SK-N-SH (cell line): ENCODE measurements around the gene CEP131. TPM values are rescaled to one million over a fixed set of nuclear protein-coding genes. Genes with fewer than 3 reads are reported as not detected.

Experiments used
- CTCF ChIA-PET: fragments of 300-600, 350-600 bp; formaldehyde crosslinking; extraction: SDS; loops from one replicate; lab custom pipeline; 2021; lab: Yijun Ruan, JAX
- POLR2A ChIA-PET: fragments of 350-600 bp; sonication (Branson Sonifier 250); formaldehyde crosslinking; extraction: SDS; loops from one replicate; lab custom pipeline; 2020; ENCODE audit warnings: antibody characterized with exemption, inconsistent platforms; lab: Yijun Ruan, JAX
- DNase-seq: peaks from one replicate; pipeline ENCODE4 v3.0.0; 2012
- H2AFZ ChIP-seq: fragments of 200-600 bp; sonication (generic); 2 replicates; pipeline ENCODE4 v1.8.1; 2016; ENCODE audit warnings: antibody characterized with exemption, mild to moderate bottlenecking, low read depth
- H3F3A ChIP-seq: fragments of 200-600 bp; sonication (generic); replicated peaks from 2 replicates; pipeline ENCODE3; 2016; ENCODE audit warnings: antibody characterized with exemption, mild to moderate bottlenecking; ENCODE audit not compliant: insufficient read depth
- H3K27ac ChIP-seq, 2 experiments: fragments of 200-500 bp in 1 of 2; fragments of 200-600 bp in 1 of 2; sonication (Bioruptor generic) in 1 of 2; sonication (generic), shearing (Covaris generic) in 1 of 2; 2 replicates each; pipeline versions ENCODE4 v1.5.1 to v1.6.1; 2014 to 2016; ENCODE audit warnings: low read depth in 2 of 2, inconsistent platforms in 1 of 2, low read length in 1 of 2, mild to moderate bottlenecking in 1 of 2, mixed read lengths in 1 of 2
- H3K27me3 ChIP-seq: fragments of 200-600 bp; sonication (generic), shearing (Covaris generic); 2 replicates; pipeline ENCODE4 v1.6.1; 2016; ENCODE audit warnings: mixed run types; ENCODE audit not compliant: insufficient read depth
- H3K36me3 ChIP-seq, 2 experiments: fragments of 200-500 bp in 1 of 2; fragments of 200-600 bp in 1 of 2; sonication (Bioruptor generic) in 1 of 2; sonication (generic) in 1 of 2; replicated peaks in 1 of 2; 2 replicates each; pipeline versions ENCODE3 to v1.5.1; 2014 to 2016; ENCODE audit warnings: low read length in 1 of 2, mild to moderate bottlenecking in 1 of 2; ENCODE audit not compliant: insufficient read depth in 2 of 2, control insufficient read depth in 1 of 2
- H3K4me1 ChIP-seq, 2 experiments: fragments of 200-500 bp in 1 of 2; fragments of 200-600 bp in 1 of 2; sonication (Bioruptor generic) in 1 of 2; sonication (generic), shearing (Covaris generic) in 1 of 2; 2 replicates each; pipeline versions ENCODE4 v1.5.1 to v1.6.1; 2014 to 2016; ENCODE audit warnings: low read depth in 1 of 2, low read length in 1 of 2, mixed run types in 1 of 2; ENCODE audit not compliant: insufficient read depth in 2 of 2, control insufficient read depth in 1 of 2
- H3K4me2 ChIP-seq: fragments of 200-600 bp; sonication (generic), shearing (Covaris generic); 2 replicates; pipeline ENCODE4 v1.6.1; 2017; ENCODE audit warnings: mixed run types
- H3K4me3 ChIP-seq, 2 experiments: fragments of 200-500 bp in 1 of 2; fragments of 200-600 bp in 1 of 2; sonication (Bioruptor generic) in 1 of 2; sonication (generic), shearing (Covaris generic) in 1 of 2; 2 replicates each; pipeline versions ENCODE4 v1.5.1 to v1.8.1; 2014 to 2016; ENCODE audit warnings: low read depth in 2 of 2, inconsistent platforms in 1 of 2, low read length in 1 of 2, mild to moderate bottlenecking in 1 of 2, mixed read lengths in 1 of 2, moderate library complexity in 1 of 2
- H3K79me2 ChIP-seq: fragments of 200-600 bp; sonication (generic); 2 replicates; pipeline ENCODE4 v1.8.1; 2017; ENCODE audit warnings: mild to moderate bottlenecking; ENCODE audit not compliant: insufficient read depth
- H3K9ac ChIP-seq: fragments of 200-600 bp; sonication (generic); 2 replicates; pipeline ENCODE4 v1.6.1; 2017; ENCODE audit warnings: mixed run types
- H3K9me2 ChIP-seq: fragments of 200-600 bp; sonication (generic); 2 replicates; pipeline ENCODE4 v1.6.1; 2017; ENCODE audit warnings: mixed run types
- H3K9me3 ChIP-seq: fragments of 200-600 bp; sonication (generic); 2 replicates; pipeline ENCODE4 v1.6.1; 2017; ENCODE audit warnings: mixed run types, mild to moderate bottlenecking, moderate library complexity
- H4K20me1 ChIP-seq: fragments of 200-600 bp; sonication (generic); 2 replicates; pipeline ENCODE4 v1.6.1; 2017; ENCODE audit warnings: mild to moderate bottlenecking, mixed run types; ENCODE audit not compliant: insufficient read depth
- CHD2 ChIP-seq: fragments of 150-350 bp; IDR thresholded peaks from 2 replicates; pipeline ENCODE4 v1.6.1; 2018; ENCODE audit warnings: low read length; ENCODE audit not compliant: partially characterized antibody
- EP300 ChIP-seq, 2 experiments: IDR thresholded peaks; 2 replicates each; pipeline versions ENCODE4 v1.4.0 to v1.6.1; 2012; ENCODE audit warnings: borderline replicate concordance in 1 of 2, low read depth in 1 of 2, low read length in 1 of 2
- EZH2phosphoT487 ChIP-seq: fragments of 200-600 bp; sonication (generic); IDR thresholded peaks from 2 replicates; pipeline ENCODE4 v1.6.1; 2017; ENCODE audit warnings: low read depth, mixed run types, mild to moderate bottlenecking, antibody characterized with exemption, moderate library complexity, borderline replicate concordance
- FOXJ3 ChIP-seq: sonication (generic); formaldehyde crosslinking; IDR thresholded peaks from 2 replicates; pipeline ENCODE4 v1.5.1; 2020; ENCODE audit warnings: mild to moderate bottlenecking, missing genetic modification reagents
- JUND ChIP-seq: IDR thresholded peaks from 2 replicates; pipeline ENCODE4 v1.4.0; 2012
- NFIC ChIP-seq: IDR thresholded peaks from 2 replicates; pipeline ENCODE4 v1.4.0; 2012; ENCODE audit warnings: borderline replicate concordance
- NRF1 ChIP-seq: IDR thresholded peaks from 2 replicates; pipeline ENCODE4 v1.6.1; 2012; ENCODE audit warnings: low read depth, mild to moderate bottlenecking, low read length
- RFX5 ChIP-seq: IDR thresholded peaks from 2 replicates; pipeline ENCODE4 v1.6.1; 2012; ENCODE audit warnings: mild to moderate bottlenecking, improper control_type of control experiment, low read length
- RXRA ChIP-seq: IDR thresholded peaks from 2 replicates; pipeline ENCODE4 v1.4.0; 2012; ENCODE audit warnings: low read depth, mild to moderate bottlenecking, borderline replicate concordance
- SIN3A ChIP-seq: IDR thresholded peaks from 2 replicates; pipeline ENCODE4 v1.6.1; 2012; ENCODE audit warnings: low read depth, mild to moderate bottlenecking, low read length, moderate library complexity, borderline replicate concordance
- TCF12 ChIP-seq: IDR thresholded peaks from 2 replicates; pipeline ENCODE4 v1.4.0; 2012
- TEAD4 ChIP-seq: IDR thresholded peaks from 2 replicates; pipeline ENCODE4 v1.4.0; 2012; ENCODE audit warnings: mild to moderate bottlenecking, borderline replicate concordance; ENCODE audit not compliant: insufficient read depth
- WGBS: methylation state at CpG from one replicate; pipeline ENCODE4 v1.1.6; 2017; ENCODE audit warnings: low lambda C conversion rate; 5-methylcytosine and 5-hydroxymethylcytosine counted together
- polyA plus RNA-seq, 3 experiments: library from polyadenylated mRNA; depleted of rRNA; stranded (reverse); fragments of >200 nt; gene quantifications; 2 replicates each; pipeline ENCODE4 v1.2.3, GENCODE V29; 2012
- TF ChIP-seq, protein P1 (sequence below): IDR thresholded peaks from 2 replicates; pipeline ENCODE4 v1.4.0; 2012; ENCODE audit warnings: low read depth
- TF ChIP-seq, protein P2 (sequence below): IDR thresholded peaks from 2 replicates; pipeline ENCODE4 v1.4.0; 2012; ENCODE audit warnings: low read depth, borderline replicate concordance

CEP131 gene
- polyA plus RNA-seq, 1 of the 3 experiments (the other 2 are of a cell fraction), result 34.8 TPM

DNA sequence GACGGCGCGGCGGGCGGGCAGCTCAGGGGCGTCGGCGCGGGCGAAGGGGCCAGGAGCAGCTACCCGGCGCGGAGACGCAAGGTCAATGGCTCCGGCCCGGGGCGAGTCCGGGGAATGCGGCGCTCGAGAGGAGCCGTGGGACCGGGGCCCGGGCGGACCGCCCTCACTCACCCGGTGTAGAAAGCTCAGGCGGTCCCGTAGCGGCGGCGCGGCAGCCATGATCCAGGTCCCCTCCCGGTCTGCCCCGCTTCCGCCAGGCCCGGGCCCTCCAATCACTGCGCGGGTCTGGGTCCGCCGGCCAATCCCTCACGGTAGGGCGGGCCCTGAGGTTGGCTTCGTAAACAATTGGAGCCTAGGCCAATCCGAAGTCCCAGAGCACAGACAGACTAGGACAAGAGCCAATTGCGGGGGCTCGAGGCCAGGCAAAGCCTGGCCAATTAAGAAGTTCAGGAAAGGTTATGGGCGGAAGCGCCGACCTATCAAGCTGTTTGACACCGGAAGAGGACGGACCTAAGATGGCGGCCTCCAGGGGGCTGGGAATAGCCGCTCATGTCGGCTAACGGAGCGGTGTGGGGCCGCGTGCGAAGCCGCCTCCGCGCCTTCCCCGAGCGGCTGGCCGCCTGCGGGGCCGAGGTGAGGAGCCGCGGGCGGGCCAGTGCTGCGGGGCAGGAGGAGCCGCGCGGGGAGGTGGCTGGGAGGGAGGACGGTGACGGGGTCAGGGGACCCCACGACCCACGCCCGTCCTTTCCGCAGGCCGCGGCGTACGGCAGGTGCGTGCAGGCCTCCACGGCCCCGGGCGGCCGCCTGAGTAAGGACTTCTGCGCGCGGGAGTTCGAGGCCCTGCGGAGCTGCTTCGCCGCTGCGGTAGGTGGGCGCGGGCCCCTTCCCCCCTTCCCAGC, 16.3 kb upstream of the CEP131 start, which contains the start of the genes NDUFAF8 and TEPSIN (continued):
- TF ChIP-seq NRF1 (no peak), TCF12 (no peak), RFX5 (no peak), SIN3A (peak; percentile 66), EP300 (IDR thresholded peaks at IDR 0.05; ENCODE audit: borderline replicate concordance in 1 of 2, low read depth in 1 of 2, low read length in 1 of 2) (no peak), NFIC (no peak), TEAD4 (no peak), JUND (no peak), FOXJ3 (CRISPR knock-in tag) (peak; percentile 83), RXRA (no peak), CHD2 (peak; percentile 98)
- TF ChIP-seq, protein P1, sequence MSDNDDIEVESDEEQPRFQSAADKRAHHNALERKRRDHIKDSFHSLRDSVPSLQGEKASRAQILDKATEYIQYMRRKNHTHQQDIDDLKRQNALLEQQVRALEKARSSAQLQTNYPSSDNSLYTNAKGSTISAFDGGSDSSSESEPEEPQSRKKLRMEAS, result peak; percentile 68
- TF ChIP-seq, protein P2, sequence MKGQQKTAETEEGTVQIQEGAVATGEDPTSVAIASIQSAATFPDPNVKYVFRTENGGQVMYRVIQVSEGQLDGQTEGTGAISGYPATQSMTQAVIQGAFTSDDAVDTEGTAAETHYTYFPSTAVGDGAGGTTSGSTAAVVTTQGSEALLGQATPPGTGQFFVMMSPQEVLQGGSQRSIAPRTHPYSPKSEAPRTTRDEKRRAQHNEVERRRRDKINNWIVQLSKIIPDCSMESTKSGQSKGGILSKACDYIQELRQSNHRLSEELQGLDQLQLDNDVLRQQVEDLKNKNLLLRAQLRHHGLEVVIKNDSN, result no peak

DNA sequence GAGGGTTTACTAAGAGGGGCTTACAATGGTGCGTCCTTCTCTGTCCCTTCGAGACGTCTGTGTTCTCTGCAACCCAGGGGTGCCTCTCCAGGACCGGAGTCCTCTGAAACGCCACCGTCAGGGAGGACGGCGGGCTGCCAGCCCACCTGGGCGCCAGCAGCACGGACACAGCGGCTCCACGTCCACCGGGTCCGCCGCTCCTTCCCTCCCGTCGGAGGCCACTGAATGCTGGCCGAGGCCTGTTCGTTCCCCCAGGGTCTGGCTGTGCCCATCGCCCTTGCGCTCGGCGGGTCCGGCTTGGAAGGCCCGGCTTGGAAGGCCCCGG, 15.7 kb upstream of the CEP131 start:
- peak overlapping the region; percentile 85 for H3K9ac ChIP-seq
- H3K27ac ChIP-seq, result peak overlapping the region in 1 of 2 experiments; percentile 23; a peak in 1 of 4 replicates
- peak overlapping the region; percentile 59; the same call in 1 of the 2 replicates for H2AFZ ChIP-seq
- peaks cover 0 to 40% of the 10 kb centered on the region in 2 experiments; a peak in 2 of 4 replicates for H3K4me1 ChIP-seq
- no peaks in the 10 kb centered on the region for H3K9me3 ChIP-seq
- CTCF ChIA-PET, result interaction anchor here (0.7 to 12.8 kb wide), 14 partner anchors 9 to 362 kb away, joined by 3 to 133 read pairs (median 7); partner anchors contain the start of gene CEP131
- DNase-seq, result no peak
- H4K20me1 ChIP-seq, result peaks cover 13% of the 10 kb centered on the region
- no peaks in the 10 kb centered on the region for H3K27me3 ChIP-seq
- 1% methylated on average over 20 of the region's 26 CpGs for WGBS
- H3K4me3 ChIP-seq, result peak overlapping the region; percentile 93 to 99
- H3K79me2 ChIP-seq, result peaks cover 58% of the 10 kb centered on the region
- no peak for TF ChIP-seq RXRA
- TF ChIP-seq SIN3A, result no peak
- TF ChIP-seq RFX5, result no peak
- TF ChIP-seq FOXJ3 (CRISPR knock-in tag), result no peak
- no peak for TF ChIP-seq EZH2phosphoT487
- no peak for TF ChIP-seq CHD2
- TF ChIP-seq, all 33 proteins: peak for 0
- POLR2A ChIA-PET, result interaction anchor here (0.7 to 1.5 kb wide), 10 partner anchors 9 to 277 kb away, joined by 3 to 9 read pairs (median 3); partner anchors contain the start of gene SLC38A10
- peak overlapping the region; percentile 95 for H3K4me2 ChIP-seq
- peaks cover 0 to 24% of the 10 kb centered on the region in 2 experiments for H3K36me3 ChIP-seq
- H3K9me2 ChIP-seq, result no peaks in the 10 kb centered on the region
- peaks cover 4% of the 10 kb centered on the region for H3F3A ChIP-seq
